H1 (cell line): ENCODE data around the gene DAPK3. TPM values are rescaled to one million over a fixed set of nuclear protein-coding genes. Genes with fewer than 3 reads are reported as not detected.

Source experiments
- CTCF ChIA-PET: fragments of 300-600 bp; sonication (Branson Sonifier 250); formaldehyde crosslinking; loops from one replicate; lab custom pipeline; 2021; ENCODE audit not compliant: partially characterized antibody; lab: Charles Lee
- POLR2A ChIA-PET: fragments of 300-600 bp; sonication (Branson Sonifier 250); formaldehyde crosslinking; loops from one replicate; lab custom pipeline; 2021; ENCODE audit warnings: inconsistent platforms; ENCODE audit not compliant: partially characterized antibody; lab: Charles Lee
- DNase-seq, 2 experiments: peaks; one replicate each; pipeline versions ENCODE4 v3.0.0 to v3.0.0-alpha.2; 2010 to 2022; ENCODE audit warnings: low spot score in 2 of 2, low read depth in 1 of 2, mixed read lengths in 1 of 2
- FAIRE-seq: peaks from 2 replicates; lab custom pipeline; 2011; peaks lifted over from hg19 to GRCh38; lab: Jason Lieb, UNC
- H2AFZ ChIP-seq: 2 replicates; pipeline ENCODE4 v1.8.1; 2012; ENCODE audit warnings: low read length, inconsistent platforms
- H2AK5ac ChIP-seq: 2 replicates; pipeline ENCODE4 v1.6.1; 2013; ENCODE audit warnings: low read depth, low read length
- H2BK120ac ChIP-seq: replicated peaks from 2 replicates; pipeline ENCODE3; 2013; ENCODE audit warnings: low read depth, low read length, inconsistent platforms
- H2BK12ac ChIP-seq: 2 replicates; pipeline ENCODE4 v1.6.1; 2013; ENCODE audit warnings: low read depth, low read length
- H2BK15ac ChIP-seq: 2 replicates; pipeline ENCODE4 v1.6.1; 2013; ENCODE audit warnings: low read length
- H2BK20ac ChIP-seq: 2 replicates; pipeline ENCODE4 v1.6.1; 2013; ENCODE audit warnings: low read length
- H2BK5ac ChIP-seq: 2 replicates; pipeline ENCODE4 v1.6.1; 2013; ENCODE audit warnings: low read depth, low read length
- H3K14ac ChIP-seq: 2 replicates; pipeline ENCODE4 v1.6.1; 2013; ENCODE audit warnings: inconsistent platforms; ENCODE audit not compliant: insufficient read length
- H3K18ac ChIP-seq: 2 replicates; pipeline ENCODE4 v1.6.1; 2013; ENCODE audit warnings: low read length; ENCODE audit errors: extremely low read depth
- H3K23ac ChIP-seq: 2 replicates; pipeline ENCODE4 v1.6.1; 2013; ENCODE audit warnings: inconsistent platforms; ENCODE audit not compliant: insufficient read length
- H3K23me2 ChIP-seq: 2 replicates; pipeline ENCODE4 v1.6.1; 2013; ENCODE audit warnings: low read depth, low read length
- H3K27ac ChIP-seq: 2 replicates; pipeline ENCODE4 v1.6.1; 2011; ENCODE audit warnings: low read depth, low read length, inconsistent platforms
- H3K27me3 ChIP-seq, 4 experiments: replicated peaks in 1 of 4; 1 replicate in 1 of 4; 2 replicates in 3 of 4; pipeline versions ENCODE4 v1.6.1 to v1.8.1; 2011 to 2013; ENCODE audit warnings: low read length in 3 of 4, mild to moderate bottlenecking in 3 of 4, inconsistent platforms in 2 of 4, mixed read lengths in 2 of 4, moderate library complexity in 1 of 4; ENCODE audit not compliant: control insufficient read depth in 3 of 4, insufficient read depth in 3 of 4; ENCODE audit errors: extremely low read depth in 1 of 4
- H3K36me3 ChIP-seq, 4 experiments: 2 replicates each; pipeline versions ENCODE4 v1.6.1 to v1.8.1; 2011 to 2013; ENCODE audit warnings: mild to moderate bottlenecking in 4 of 4, low read length in 3 of 4, moderate library complexity in 2 of 4, control low read depth in 1 of 4, inconsistent platforms in 1 of 4; ENCODE audit not compliant: insufficient read depth in 4 of 4, control insufficient read depth in 2 of 4
- H3K4ac ChIP-seq: replicated peaks from 2 replicates; pipeline ENCODE3; 2013; ENCODE audit warnings: low read length, low read depth, mixed read lengths, inconsistent platforms; ENCODE audit not compliant: insufficient read length
- H3K4me1 ChIP-seq, 4 experiments: replicated peaks in 1 of 4; 1 replicate in 1 of 4; 2 replicates in 3 of 4; pipeline versions ENCODE4 v1.6.1 to v1.8.1; 2011 to 2013; ENCODE audit warnings: low read length in 3 of 4, inconsistent platforms in 2 of 4, mixed read lengths in 1 of 4; ENCODE audit not compliant: insufficient read depth in 4 of 4, control insufficient read depth in 3 of 4
- H3K4me2 ChIP-seq, 2 experiments: 2 replicates each; pipeline versions ENCODE4 v1.6.1 to v1.8.1; 2011 to 2013; ENCODE audit warnings: low read depth in 2 of 2, low read length in 2 of 2, control low read depth in 1 of 2, inconsistent platforms in 1 of 2, mild to moderate bottlenecking in 1 of 2; ENCODE audit not compliant: insufficient read depth in 1 of 2
- H3K4me3 ChIP-seq, 4 experiments: fragments of 200-600, 300-600 bp in 1 of 4; sonication (generic), shearing (Covaris generic), sonication (Bioruptor Twin) in 1 of 4; 2 replicates each; pipeline versions ENCODE4 v1.5.1 to v1.8.1; 2011 to 2016; ENCODE audit warnings: low read length in 4 of 4, low read depth in 3 of 4, control low read depth in 2 of 4, inconsistent platforms in 2 of 4, mild to moderate bottlenecking in 2 of 4, mixed read lengths in 1 of 4, moderate library complexity in 1 of 4; ENCODE audit not compliant: insufficient read depth in 2 of 4; ENCODE audit errors: extremely low read depth in 1 of 4
- H3K56ac ChIP-seq: replicated peaks from 2 replicates; pipeline ENCODE3; 2013; ENCODE audit warnings: low read depth, mild to moderate bottlenecking, mixed read lengths, low read length, inconsistent platforms; ENCODE audit not compliant: insufficient read length
- H3K79me1 ChIP-seq: 2 replicates; pipeline ENCODE4 v1.6.1; 2013; ENCODE audit warnings: low read depth, low read length, control low read depth
- H3K79me2 ChIP-seq, 2 experiments: 2 replicates each; pipeline versions ENCODE4 v1.6.1 to v1.8.1; 2012 to 2013; ENCODE audit warnings: low read length in 2 of 2, mild to moderate bottlenecking in 2 of 2, inconsistent platforms in 1 of 2; ENCODE audit not compliant: insufficient read depth in 2 of 2, control insufficient read depth in 1 of 2
- H3K9ac ChIP-seq, 4 experiments: replicated peaks in 1 of 4; 1 replicate in 1 of 4; 2 replicates in 3 of 4; pipeline versions ENCODE4 v1.6.1 to v1.8.1; 2011 to 2013; ENCODE audit warnings: low read depth in 3 of 4, low read length in 3 of 4, control low read depth in 2 of 4, mild to moderate bottlenecking in 2 of 4, moderate library complexity in 2 of 4, inconsistent platforms in 1 of 4; ENCODE audit errors: extremely low read depth in 1 of 4
- H3K9me3 ChIP-seq, 2 experiments: 2 replicates each; pipeline versions ENCODE4 v1.6.1 to v1.8.1; 2012 to 2013; ENCODE audit warnings: mild to moderate bottlenecking in 2 of 2, moderate library complexity in 2 of 2, control low read depth in 1 of 2, inconsistent platforms in 1 of 2, low read depth in 1 of 2, low read length in 1 of 2, mixed read lengths in 1 of 2; ENCODE audit not compliant: insufficient read depth in 2 of 2
- H4K20me1 ChIP-seq, 2 experiments: replicated peaks in 1 of 2; 2 replicates each; pipeline versions ENCODE3 to v1.8.1; 2011 to 2013; ENCODE audit warnings: inconsistent platforms in 2 of 2, low read length in 2 of 2, mild to moderate bottlenecking in 1 of 2; ENCODE audit not compliant: insufficient read depth in 2 of 2, control insufficient read depth in 1 of 2
- H4K5ac ChIP-seq: 2 replicates; pipeline ENCODE4 v1.6.1; 2013; ENCODE audit warnings: low read length, low read depth, mixed read lengths, inconsistent platforms; ENCODE audit not compliant: insufficient read length
- H4K8ac ChIP-seq: 2 replicates; pipeline ENCODE4 v1.8.0; 2013; ENCODE audit warnings: mild to moderate bottlenecking, moderate library complexity, low read length, inconsistent platforms; ENCODE audit not compliant: insufficient read depth; ENCODE audit errors: extremely low read depth
- H4K91ac ChIP-seq: replicated peaks from 2 replicates; pipeline ENCODE3; 2013; ENCODE audit warnings: low read length, mixed read lengths, inconsistent platforms; ENCODE audit not compliant: insufficient read length
- CREB1 ChIP-seq: IDR thresholded peaks from 2 replicates; pipeline ENCODE4 v1.6.1; 2012; ENCODE audit warnings: inconsistent platforms
- JUND ChIP-seq: IDR thresholded peaks from 2 replicates; pipeline ENCODE4 v1.6.1; 2011; ENCODE audit warnings: mild to moderate bottlenecking, improper control_type of control experiment, low read length
- POLR2AphosphoS5 ChIP-seq: IDR thresholded peaks from 2 replicates; pipeline ENCODE4 v1.6.1; 2011; ENCODE audit warnings: low read depth, low read length
- POU5F1 ChIP-seq: IDR thresholded peaks from 2 replicates; pipeline ENCODE4 v1.6.1; 2011; ENCODE audit warnings: low read depth, mild to moderate bottlenecking, low read length, moderate library complexity
- RFX5 ChIP-seq: IDR thresholded peaks from 2 replicates; pipeline ENCODE4 v1.6.1; 2011; ENCODE audit warnings: low read depth, low read length, improper control_type of control experiment, borderline replicate concordance
- SIRT6 ChIP-seq: IDR thresholded peaks from one replicate; pipeline ENCODE4 v1.7.1; 2012; ENCODE audit warnings: low read length, inconsistent platforms
- WGBS, 2 experiments: shearing (Covaris generic) in 1 of 2; methylation state at CpG; one replicate each; pipeline versions ENCODE4 v1.1.6 to v1.1.7; 2013 to 2015; ENCODE audit warnings: low lambda C conversion rate in 2 of 2, mixed read lengths in 2 of 2, inconsistent platforms in 1 of 2, low coverage in 1 of 2, missing lambda C conversion rate in 1 of 2; ENCODE audit not compliant: insufficient replicate concordance in 2 of 2, insufficient coverage in 1 of 2, insufficient read length in 1 of 2; ENCODE audit errors: extremely low coverage in 1 of 2, missing lambda C conversion rate in 1 of 2; 5-methylcytosine and 5-hydroxymethylcytosine counted together
- polyA plus RNA-seq, 7 experiments: library from polyadenylated mRNA; depleted of rRNA in 3 of 7; stranded (reverse) in 5 of 7; unstranded in 2 of 7; fragments of >200 nt in 5 of 7; fragments of 200-250 nt in 2 of 7; gene quantifications; 1 replicate in 5 of 7; 2 replicates in 1 of 7; 4 replicates in 1 of 7; pipeline versions ENCODE4 v1.2.1 to v1.2.3, GENCODE V29; 2011 to 2013; ENCODE audit warnings: missing spikeins in 2 of 7, mixed read lengths in 2 of 7
- total RNA-seq: library from RNA; stranded (reverse); fragmentation: NEBNext Ultra II Directional; extraction: Animal tissue kit (Norgen Biotek cat#: 25700); gene quantifications from 2 replicates; pipeline ENCODE4 v1.2.1, GENCODE V29; 2021
- TF ChIP-seq, protein P1 (sequence below): IDR thresholded peaks from 2 replicates; pipeline ENCODE4 v1.6.1; 2012; ENCODE audit warnings: inconsistent platforms

The DAPK3 gene
- total and polyA plus RNA-seq, 2 of the 8 experiments (the other 6 are each of a cell fraction or from before 2014, with no cell fraction given), result 53.2 to 78.1 TPM

DNA sequence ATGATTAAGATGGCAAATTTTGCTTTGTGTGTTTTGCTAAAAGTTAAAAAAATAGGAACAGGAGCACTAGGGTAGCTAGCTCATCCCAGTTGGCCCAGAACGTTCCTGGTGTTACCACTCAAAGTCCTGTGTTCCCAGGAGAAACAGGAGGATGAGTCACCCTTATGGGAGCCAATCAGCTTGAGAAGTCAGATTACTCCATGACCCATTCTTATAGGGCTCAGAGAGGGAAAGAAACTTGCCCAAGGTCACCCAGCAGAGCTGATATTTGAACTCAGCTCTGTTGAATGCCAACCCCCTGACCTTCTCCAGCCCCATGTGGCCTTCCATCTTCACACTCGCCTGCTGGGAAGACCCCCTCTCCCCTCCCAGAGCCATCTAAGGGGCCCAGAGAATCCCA is 25.1 kb downstream of the DAPK3 start:
- POLR2A ChIA-PET, result interaction anchor here (1.0 to 2.6 kb wide), 6 partner anchors 9 to 40 kb away, joined by 3 to 12 read pairs (median 6); partner anchors contain the start of genes EEF2 and NMRK2
- Histone ChIP-seq H2AFZ (no peak overlapping the region), H3K4me3 (no peak overlapping the region), H3K36me3 (peaks cover 2 to 19% (median 8%) of the 10 kb centered on the region in 4 experiments; a peak in 5 of 8 replicates), H3K18ac (no peak overlapping the region), H2BK12ac (no peak overlapping the region), H3K79me2 (no peaks in the 10 kb centered on the region), H4K91ac (no peak overlapping the region), H3K27me3 (no peaks in the 10 kb centered on the region), H2AK5ac (no peak overlapping the region), H4K8ac (no peak overlapping the region), H3K4me2 (no peak overlapping the region), H4K5ac (no peak overlapping the region), H3K9me3 (no peaks in the 10 kb centered on the region), H3K4ac (no peak overlapping the region), H3K23ac (no peak overlapping the region), H3K56ac (no peak overlapping the region), H2BK15ac (no peak overlapping the region), H3K9ac (no peak overlapping the region), H3K14ac (no peak overlapping the region), H3K4me1 (peaks cover 0 to under 1% (median 0%) of the 10 kb centered on the region in 4 experiments; a peak in 2 of 7 replicates), H3K27ac (no peak overlapping the region), H3K23me2 (no peaks in the 10 kb centered on the region), H3K79me1 (no peaks in the 10 kb centered on the region), H2BK5ac (no peak overlapping the region), H2BK120ac (no peak overlapping the region), H4K20me1 (peaks cover 0 to 2% of the 10 kb centered on the region in 2 experiments), H2BK20ac (no peak overlapping the region)
- no peak for TF ChIP-seq SIRT6
- no peak for TF ChIP-seq RFX5
- no peak for TF ChIP-seq POLR2AphosphoS5
- no peak for TF ChIP-seq POU5F1
- TF ChIP-seq, protein P1, sequence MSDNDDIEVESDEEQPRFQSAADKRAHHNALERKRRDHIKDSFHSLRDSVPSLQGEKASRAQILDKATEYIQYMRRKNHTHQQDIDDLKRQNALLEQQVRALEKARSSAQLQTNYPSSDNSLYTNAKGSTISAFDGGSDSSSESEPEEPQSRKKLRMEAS, result no peak
- TF ChIP-seq JUND, result 0 out of 2 replicates have a peak, but pooled peaks have one; percentile 11
- no peak for TF ChIP-seq CREB1
- DNase-seq (no peak), FAIRE-seq (no peak)
- WGBS, 2 experiments, result 74% methylated on average over 2 of the region's 2 CpGs; no CpG with 5 or more reads in 1 of the 2 experiments
- CTCF ChIA-PET, result interaction anchor here (1.2 to 1.5 kb wide), 2 partner anchors 13 kb away, joined by 3 to 6 read pairs; partner anchors contain the start of gene NMRK2
